Limb (tissue), 2 donors: ENCODE results near the gene RPS23.

Experiments
- DNase-seq, 2 donors: peaks; one replicate each; pipeline ENCODE4 v3.0.0-alpha.2; 2016; ENCODE audit errors: extremely low spot score in 2 of 2

RPS23 gene

DNA sequence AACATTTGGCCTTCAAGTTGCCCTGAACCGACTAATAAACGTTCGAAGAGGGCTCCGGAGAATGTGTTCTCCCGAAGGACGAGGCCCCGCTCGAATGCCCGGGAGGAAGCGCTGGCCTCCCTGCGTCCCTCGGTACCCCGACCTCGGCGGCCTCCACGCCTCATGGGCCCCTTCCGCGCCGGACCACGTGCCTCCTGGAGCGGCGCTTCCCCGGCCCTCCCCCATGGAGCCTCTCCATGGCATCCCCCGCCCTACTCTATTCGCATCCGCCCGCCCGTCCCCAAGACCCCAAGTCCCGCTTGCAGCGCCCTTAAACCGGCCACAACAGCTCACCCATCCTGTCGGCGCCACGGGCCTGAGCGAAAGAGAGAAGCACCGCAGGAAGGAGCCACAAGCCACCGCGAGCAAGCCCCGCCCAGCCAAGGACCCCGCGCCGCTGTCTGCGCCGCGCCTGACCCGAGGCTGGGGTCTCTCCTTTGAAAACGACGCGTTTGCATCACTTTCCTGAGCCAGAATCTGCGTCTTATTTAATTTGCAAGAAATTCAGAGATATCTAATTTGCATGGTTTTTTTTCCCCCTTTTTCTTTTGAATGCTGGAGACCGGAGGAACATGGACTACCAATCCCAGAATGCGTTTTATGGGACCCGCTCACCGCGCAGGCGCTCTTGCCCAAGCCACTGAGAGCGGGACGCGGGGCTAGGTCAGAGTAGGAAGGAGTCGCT is at the start of gene RPS23:
RPS23 (minus strand) TSS at position 368 of the 724 bp plus-strand sequence; CDS start at position 337, 31 bp downstream.
- DNase-seq = peak; percentile 93 to 97

DNA sequence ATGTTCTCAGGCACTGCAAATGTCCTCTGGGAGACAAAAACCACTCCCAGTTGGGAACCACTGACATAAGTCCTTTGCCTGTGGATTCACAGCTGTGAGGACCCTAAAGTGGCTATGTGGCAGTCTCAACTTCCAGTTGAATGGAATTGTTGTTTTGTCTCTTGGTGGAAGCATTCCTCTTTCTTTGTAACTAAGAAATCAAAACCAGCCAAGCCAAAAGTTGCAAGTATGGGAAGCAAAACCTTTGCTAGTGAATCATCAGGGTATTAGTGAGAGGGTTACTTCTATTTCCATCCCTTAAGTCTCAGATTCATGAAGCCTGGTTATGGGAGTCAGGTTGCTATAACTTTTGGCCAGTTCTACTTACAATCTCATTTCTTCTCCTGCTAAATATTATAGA is 49.8 kb upstream of the RPS23 start:
- no peak for DNase-seq

- DNase-seq = no peak
Observed at GRCh38 chr5:82325996-82326395, 47.8 kb upstream of the RPS23 start.

- DNase-seq = no peak
Observed at GRCh38 chr5:82325155-82325554, 47.0 kb upstream of the RPS23 start.

DNA sequence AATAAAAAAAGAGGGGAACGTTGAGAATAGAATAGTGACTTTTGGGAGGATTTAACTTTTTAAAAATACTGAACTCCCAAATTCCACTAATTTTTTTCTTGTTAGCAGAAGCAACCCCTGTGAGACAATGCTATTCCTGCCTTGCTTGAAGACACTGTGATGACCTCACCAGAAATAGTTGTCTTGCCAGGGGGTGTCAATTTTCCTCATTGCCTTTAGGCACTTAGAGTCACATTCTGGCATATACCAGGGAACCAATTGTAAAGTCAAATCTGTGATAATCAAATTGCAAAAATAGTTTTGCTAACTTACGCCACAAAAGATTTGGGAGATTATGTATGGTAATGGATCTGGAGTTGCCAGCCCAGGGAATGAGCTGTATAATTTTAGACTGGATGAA is 42.8 kb upstream of the RPS23 start:
- no peak for DNase-seq

- DNase-seq = no peak
Observed at GRCh38 chr5:82319651-82320376, 41.7 kb upstream of the RPS23 start.

- no peak for DNase-seq
Observed at GRCh38 chr5:82319192-82319591, 41.0 kb upstream of the RPS23 start.

- DNase-seq = no peak
Observed at GRCh38 chr5:82314964-82315758, 37.0 kb upstream of the RPS23 start.

DNA sequence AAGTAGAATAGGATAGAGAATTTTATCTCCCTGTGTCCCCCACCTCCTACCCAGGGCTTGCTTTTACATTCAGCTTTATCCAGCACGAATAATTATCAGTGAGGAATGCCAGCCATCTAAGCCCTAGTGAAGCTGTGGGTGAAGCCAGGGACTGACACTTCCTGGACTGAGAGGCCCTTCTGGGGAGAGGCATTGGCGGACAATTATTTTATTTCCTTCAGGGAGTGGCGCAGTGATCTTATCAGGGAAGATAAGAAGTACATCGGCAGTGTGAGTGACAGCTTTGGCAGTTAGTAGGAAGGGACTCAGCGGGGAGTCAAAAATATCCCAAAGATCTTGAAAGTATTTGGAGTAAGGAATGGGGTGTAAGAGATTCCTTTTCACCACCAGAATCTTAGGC is 34.9 kb upstream of the RPS23 start:
- DNase-seq = no peak

DNA sequence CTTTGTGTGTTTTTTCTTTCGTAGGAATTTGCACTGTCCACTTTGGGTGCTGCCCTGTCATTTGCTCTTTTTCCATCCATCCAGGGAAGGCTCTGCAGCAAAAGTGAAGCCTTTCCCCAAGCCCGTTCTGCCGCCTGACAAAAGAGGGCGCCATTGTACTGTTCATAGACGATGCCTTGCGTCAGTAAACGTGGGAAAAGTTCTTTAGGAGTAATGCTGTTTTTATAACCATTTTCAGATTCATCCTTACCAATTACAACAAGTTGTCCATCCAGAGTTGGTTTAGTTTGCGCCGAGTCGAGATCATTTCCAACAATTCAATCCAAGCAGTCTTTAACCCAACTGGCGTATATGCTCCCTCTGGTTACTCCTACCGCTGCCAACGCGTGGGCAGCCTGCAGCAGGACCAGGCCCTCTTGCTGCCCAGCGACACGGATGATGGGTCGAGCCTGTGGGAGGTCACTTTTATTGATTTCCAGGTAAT is 34.3 kb upstream of the RPS23 start:
- DNase-seq = peak; percentile 79 to 83

GRCh38 chr5:82309091-82309531 is 31.0 kb upstream of the RPS23 start:
- DNase-seq = no peak

DNA sequence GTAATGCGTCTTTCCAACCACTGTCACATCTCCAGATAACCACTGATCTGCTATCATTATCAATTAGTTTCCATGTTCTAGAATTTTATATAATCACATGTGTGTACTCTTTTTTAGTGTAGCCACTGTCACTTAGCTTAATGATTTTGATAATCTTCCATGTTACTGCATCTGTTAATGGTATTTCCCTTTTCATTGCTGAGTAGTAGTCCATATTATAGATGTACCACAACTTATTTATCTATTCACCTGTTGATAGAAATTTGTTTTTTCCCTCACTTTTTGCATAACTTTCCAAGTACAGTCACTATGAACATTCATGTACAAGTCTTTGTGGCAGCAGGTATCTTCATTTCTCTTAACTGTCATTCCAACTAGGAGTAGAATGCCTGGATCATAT is 30.3 kb upstream of the RPS23 start:
- no peak for DNase-seq

DNA sequence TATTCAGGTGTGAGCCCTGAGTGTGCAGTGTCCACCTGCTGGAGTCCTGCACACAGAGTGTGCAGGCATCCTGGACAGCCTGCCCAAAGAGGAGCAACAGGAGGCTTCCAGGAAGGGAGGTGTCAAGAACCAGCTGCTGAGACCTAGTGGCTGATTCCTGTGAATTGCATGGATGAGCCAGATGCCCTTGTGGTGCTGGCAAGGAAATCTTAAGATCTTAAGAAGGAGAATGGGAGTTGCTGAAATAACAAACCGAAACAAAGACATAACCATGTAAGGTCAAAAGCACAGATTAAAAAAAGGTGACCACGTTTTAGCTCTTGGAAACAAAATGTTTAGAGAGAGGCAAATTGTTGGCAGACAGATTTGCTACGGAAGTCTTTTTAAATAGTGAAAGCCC is 29.3 kb upstream of the RPS23 start:
- DNase-seq = no peak

- DNase-seq = no peak
Observed at GRCh38 chr5:82306151-82306550, 28.0 kb upstream of the RPS23 start.

- DNase-seq = no peak
Observed at GRCh38 chr5:82301190-82301589, 23.0 kb upstream of the RPS23 start.

DNA sequence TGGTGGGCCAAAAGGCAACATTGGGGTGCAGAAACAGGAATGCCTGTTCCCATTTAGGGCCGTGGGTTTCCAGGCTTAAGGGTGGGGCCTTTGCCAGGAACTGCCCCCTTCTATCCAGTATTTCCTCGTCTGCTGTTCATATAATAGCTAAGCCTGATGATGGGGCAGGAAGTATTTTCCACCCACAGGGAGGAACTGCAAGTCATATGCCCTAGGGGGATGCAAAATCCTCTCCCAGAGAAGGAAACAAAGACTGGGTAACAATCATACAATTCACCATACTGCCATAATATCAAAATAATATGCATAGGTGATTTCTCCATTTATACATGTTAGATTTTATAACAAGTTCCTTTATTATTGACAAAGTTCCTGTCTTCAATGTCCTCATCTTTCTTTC is 20.5 kb upstream of the RPS23 start:
- no peak for DNase-seq

DNA sequence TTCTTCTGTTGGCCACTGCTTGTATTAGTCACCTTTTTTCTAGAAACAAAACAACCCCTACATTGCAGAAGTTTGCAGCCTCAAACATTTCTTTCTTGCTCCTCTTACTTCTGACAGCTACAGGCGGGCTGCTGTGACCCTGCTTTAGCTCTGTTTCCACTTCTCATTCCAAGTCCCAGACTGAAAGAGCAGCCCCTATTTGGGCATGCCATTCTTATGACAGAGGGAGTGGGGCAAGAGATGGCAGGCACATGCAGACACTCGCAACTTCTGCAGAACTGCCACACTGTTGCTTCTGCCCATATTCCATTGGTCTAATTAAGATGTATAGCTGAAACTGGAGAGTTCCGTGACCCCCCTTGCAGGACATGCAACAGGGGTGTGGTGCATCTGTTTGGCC is 19.6 kb upstream of the RPS23 start:
- no peak for DNase-seq

DNA sequence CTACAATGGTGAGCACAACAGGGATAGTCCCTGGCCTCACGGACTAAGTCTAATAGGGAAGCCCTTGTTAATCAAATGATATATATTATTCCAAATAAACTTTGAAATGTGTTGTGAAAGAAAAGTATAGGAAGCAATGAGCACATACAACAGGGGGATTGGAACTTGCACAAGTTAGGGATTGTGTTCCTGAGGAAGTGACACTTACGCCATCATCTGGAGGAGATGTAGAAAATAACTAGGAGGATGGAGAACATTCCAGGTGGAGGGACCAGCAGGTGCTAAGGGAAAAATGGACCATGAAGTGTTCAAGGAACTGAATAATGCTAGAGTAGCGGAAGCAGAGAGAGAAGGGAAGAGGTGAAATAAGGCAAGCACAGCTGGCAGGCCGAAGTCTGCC is 18.8 kb upstream of the RPS23 start:
- no peak for DNase-seq

DNA sequence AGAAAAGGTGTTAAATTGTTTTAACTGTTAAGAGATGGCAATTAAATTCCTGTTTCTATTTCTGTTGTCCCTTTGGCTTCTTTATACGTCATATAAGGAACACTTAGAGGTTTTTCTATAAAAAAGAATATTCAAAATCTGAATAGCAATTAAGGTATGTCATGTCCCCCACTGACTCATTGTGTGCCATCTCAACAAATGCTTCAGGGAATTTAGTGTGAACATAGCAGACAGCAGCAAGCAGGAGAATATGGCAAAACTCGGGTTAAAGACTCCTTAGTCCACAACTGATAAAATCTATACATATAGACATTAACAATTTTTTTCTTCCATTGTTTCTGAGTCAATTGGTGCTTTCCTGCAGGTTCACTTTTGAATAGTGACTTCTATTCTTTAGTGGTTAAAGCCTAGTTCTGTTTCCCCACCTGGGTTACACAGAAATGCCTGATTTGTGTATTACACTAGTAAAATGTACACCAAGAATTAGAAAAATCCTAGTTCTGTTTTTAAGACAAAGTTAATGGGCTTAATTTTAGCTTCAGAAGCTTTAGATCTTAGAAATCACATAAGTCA is 17.9 kb upstream of the RPS23 start:
- DNase-seq = no peak

- DNase-seq = no peak
Observed at GRCh38 chr5:82295144-82295543, 17.0 kb upstream of the RPS23 start.

DNA sequence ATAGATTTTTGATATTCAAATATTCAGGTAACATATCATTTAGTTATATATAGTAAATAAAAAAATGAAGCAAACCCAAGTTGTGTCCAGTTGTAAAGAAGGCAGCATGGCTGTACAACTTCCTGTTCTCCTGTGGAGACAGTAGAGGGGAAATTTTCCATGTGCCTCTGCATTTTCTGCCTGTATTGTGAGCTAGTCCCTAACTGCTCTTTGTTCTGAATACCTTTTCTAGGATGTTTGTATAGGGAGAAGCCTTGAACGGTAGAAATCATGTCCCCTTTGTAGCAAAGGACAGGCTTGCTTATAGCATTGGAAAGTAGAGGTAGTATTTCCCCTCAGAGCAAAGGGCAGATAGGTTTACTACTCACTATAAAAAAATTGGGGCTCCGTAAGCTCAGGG is 13.3 kb upstream of the RPS23 start:
- no peak for DNase-seq

GRCh38 chr5:82290908-82291307 is 12.8 kb upstream of the RPS23 start:
- DNase-seq = no peak
